GM23338 (cell line): ENCODE data around the gene GRAMD2B. TPM values are rescaled to one million over a fixed set of nuclear protein-coding genes. Genes with fewer than 3 reads are reported as not detected.

Experiments
- ATAC-seq: fragments of 200-7000 bp; cut with Tn5 transposase; 3 replicates; pipeline ENCODE4 v1.9.1; 2020
- DNase-seq: peaks from one replicate; pipeline ENCODE4 v3.0.0-alpha.2; 2015; ENCODE audit warnings: low spot score
- H2AFZ ChIP-seq: fragments of 200-600 bp; sonication (generic); 2 replicates; pipeline ENCODE4 v1.8.0; 2016; ENCODE audit warnings: antibody characterized with exemption, mild to moderate bottlenecking, moderate library complexity
- H3F3A ChIP-seq: fragments of 200-600 bp; sonication (generic); replicated peaks from 2 replicates; pipeline ENCODE4 v1.8.0; 2017; ENCODE audit warnings: antibody characterized with exemption, mixed run types, low read depth
- H3K27ac ChIP-seq: fragments of 200-600 bp; sonication (generic); 2 replicates; pipeline ENCODE4 v1.6.1; 2016; ENCODE audit warnings: low read depth
- H3K27me3 ChIP-seq: fragments of 200-600 bp; sonication (generic); 2 replicates; pipeline ENCODE4 v1.8.0; 2016; ENCODE audit warnings: mild to moderate bottlenecking, mixed run types, moderate library complexity; ENCODE audit not compliant: insufficient read depth
- H3K36me3 ChIP-seq: fragments of 200-600 bp; sonication (generic); 2 replicates; pipeline ENCODE4 v1.8.0; 2016; ENCODE audit warnings: mild to moderate bottlenecking; ENCODE audit not compliant: insufficient read depth
- H3K4me1 ChIP-seq: fragments of 200-600 bp; sonication (generic); 2 replicates; pipeline ENCODE4 v1.8.0; 2016; ENCODE audit warnings: mild to moderate bottlenecking, moderate library complexity; ENCODE audit not compliant: insufficient read depth
- H3K4me2 ChIP-seq: fragments of 200-600 bp; sonication (generic); 2 replicates; pipeline ENCODE4 v1.7.1; 2017; ENCODE audit warnings: mixed run types
- H3K4me3 ChIP-seq: fragments of 200-600 bp; sonication (generic); 2 replicates; pipeline ENCODE4 v1.6.1; 2016; ENCODE audit warnings: mixed run types
- H3K79me2 ChIP-seq: fragments of 200-600 bp; sonication (generic); replicated peaks from 2 replicates; pipeline ENCODE4 v1.8.0; 2017; ENCODE audit warnings: mild to moderate bottlenecking; ENCODE audit not compliant: insufficient read depth
- H3K9me2 ChIP-seq: fragments of 200-600 bp; sonication (generic); 2 replicates; pipeline ENCODE4 v1.8.0; 2017; ENCODE audit not compliant: insufficient read depth
- H4K20me1 ChIP-seq: fragments of 200-600 bp; sonication (generic); replicated peaks from 2 replicates; pipeline ENCODE4 v1.8.0; 2017; ENCODE audit warnings: mild to moderate bottlenecking; ENCODE audit not compliant: insufficient read depth
- H3K27ac Mint-ChIP-seq: 2 replicates; pipeline ENCODE4 v1.8.0; 2020; ENCODE audit warnings: inconsistent platforms, mild to moderate bottlenecking, moderate library complexity, mixed read lengths
- H3K27me3 Mint-ChIP-seq: 3 replicates; pipeline ENCODE4 v1.8.0; 2022; ENCODE audit warnings: low read depth, mild to moderate bottlenecking, moderate library complexity, mixed read lengths, inconsistent platforms; ENCODE audit not compliant: insufficient read depth, poor library complexity
- H3K36me3 Mint-ChIP-seq: 3 replicates; pipeline ENCODE4 v1.8.0; 2021; ENCODE audit warnings: low read depth, mild to moderate bottlenecking, inconsistent platforms, moderate library complexity, mixed read lengths
- H3K4me1 Mint-ChIP-seq: 3 replicates; pipeline ENCODE4 v1.8.0; 2020; ENCODE audit warnings: mild to moderate bottlenecking, inconsistent platforms, mixed read lengths
- H3K4me3 Mint-ChIP-seq: 3 replicates; pipeline ENCODE4 v1.8.0; 2021; ENCODE audit warnings: moderate library complexity, mild to moderate bottlenecking, inconsistent platforms, mixed read lengths
- H3K9me3 Mint-ChIP-seq: 3 replicates; pipeline ENCODE4 v1.8.0; 2020; ENCODE audit warnings: moderate library complexity, mild to moderate bottlenecking, inconsistent platforms, mixed read lengths
- CREB1 ChIP-seq: fragments of 250-450 bp; sonication (Bioruptor Pico); IDR thresholded peaks from 2 replicates; pipeline ENCODE4 v1.5.0; 2020; ENCODE audit warnings: low read depth, mild to moderate bottlenecking, moderate library complexity
- EZH2 ChIP-seq: fragments of 200-600 bp; sonication (generic); IDR thresholded peaks from one replicate; pipeline ENCODE4 v1.8.0; 2017; ENCODE audit warnings: antibody characterized with exemption, mild to moderate bottlenecking, low read depth; ENCODE audit not compliant: unreplicated experiment
- EZH2phosphoT487 ChIP-seq: fragments of 200-600 bp; sonication (generic); IDR thresholded peaks from one replicate; pipeline ENCODE4 v1.8.1; 2018; ENCODE audit warnings: antibody characterized with exemption; ENCODE audit not compliant: unreplicated experiment
- JUNB ChIP-seq: IDR thresholded peaks from one replicate; pipeline ENCODE4 v1.6.1; 2016; ENCODE audit warnings: antibody characterized with exemption; ENCODE audit not compliant: unreplicated experiment
- NANOG ChIP-seq: IDR thresholded peaks from 2 replicates; pipeline ENCODE4 v1.6.1; 2016; ENCODE audit warnings: antibody characterized with exemption, borderline replicate concordance
- POLR2AphosphoS5 ChIP-seq: IDR thresholded peaks from 2 replicates; pipeline ENCODE4 v1.6.1; 2016; ENCODE audit warnings: antibody characterized with exemption, low read depth
- REST ChIP-seq: IDR thresholded peaks from one replicate; pipeline ENCODE4 v1.6.1; 2018; ENCODE audit warnings: antibody characterized with exemption; ENCODE audit not compliant: unreplicated experiment
- STAT1 ChIP-seq: IDR thresholded peaks from one replicate; pipeline ENCODE4 v1.6.1; 2016; ENCODE audit warnings: antibody characterized with exemption; ENCODE audit not compliant: unreplicated experiment
- ZNF114 ChIP-seq: fragments of 250-450 bp; sonication (Bioruptor Pico); IDR thresholded peaks from 2 replicates; pipeline ENCODE4 v1.5.0; 2020; ENCODE audit warnings: mild to moderate bottlenecking, moderate library complexity
- ZNF331 ChIP-seq: fragments of 250-450 bp; sonication (Bioruptor Pico); IDR thresholded peaks from 2 replicates; pipeline ENCODE4 v1.5.0; 2020; ENCODE audit warnings: low read depth, mild to moderate bottlenecking, moderate library complexity
- polyA plus RNA-seq: library from polyadenylated mRNA; unstranded; fragments of >200 nt; fragmentation: Nextera tagmentation; extraction: Ambion mirVana; gene quantifications from 2 replicates; pipeline ENCODE4 v1.2.1, GENCODE V29; 2016
- total RNA-seq: library from RNA; depleted of rRNA; stranded (reverse); fragments of >200 nt; shearing (Covaris generic); gene quantifications from 2 replicates; pipeline ENCODE4 v1.2.3, GENCODE V29; 2014
- TF ChIP-seq, protein P1 (sequence below), 2 experiments: fragments of 200-600 bp in 1 of 2; sonication (generic) in 1 of 2; conservative IDR thresholded peaks; 2 replicates each; pipeline versions ENCODE4 v1.5.1 to v1.6.1; 2016 to 2017; ENCODE audit warnings: antibody characterized with exemption in 2 of 2, low read depth in 2 of 2, mild to moderate bottlenecking in 2 of 2, moderate library complexity in 1 of 2
- TF ChIP-seq, protein P2 (sequence below): IDR thresholded peaks from 2 replicates; pipeline ENCODE4 v1.6.1; 2016; ENCODE audit warnings: antibody characterized with exemption
- TF ChIP-seq, protein P3 (sequence below): fragments of 250-450 bp; sonication (Bioruptor Pico); IDR thresholded peaks from 2 replicates; pipeline ENCODE4 v1.5.0; 2020; ENCODE audit warnings: mild to moderate bottlenecking, moderate library complexity

GRAMD2B gene
- total and polyA plus RNA-seq, 2 experiments from 2014 or later: 9.7 to 16.9 TPM

- Histone ChIP-seq H3K36me3 (no peaks in the 10 kb centered on the region), H3F3A (no peaks in the 10 kb centered on the region), H4K20me1 (no peaks in the 10 kb centered on the region), H2AFZ (no peak overlapping the region), H3K9me2 (no peaks in the 10 kb centered on the region), H3K27me3 (no peaks in the 10 kb centered on the region), H3K79me2 (no peaks in the 10 kb centered on the region), H3K4me1 (no peaks in the 10 kb centered on the region), H3K4me2 (no peak overlapping the region), H3K27ac (no peak overlapping the region), H3K4me3 (no peak overlapping the region)
- DNase-seq: no peak
- no peak for ATAC-seq
- Mint-ChIP-seq H3K36me3 (no peaks in the 10 kb centered on the region), H3K27me3 (peaks cover 2% of the 10 kb centered on the region), H3K27ac (no peak overlapping the region), H3K4me1 (no peaks in the 10 kb centered on the region; the same call in 2 of the 3 replicates), H3K9me3 (peaks cover 4% of the 10 kb centered on the region; the same call in 2 of the 3 replicates), H3K4me3 (no peak overlapping the region)
- no peak for TF ChIP-seq EZH2
- TF ChIP-seq, protein P1, sequence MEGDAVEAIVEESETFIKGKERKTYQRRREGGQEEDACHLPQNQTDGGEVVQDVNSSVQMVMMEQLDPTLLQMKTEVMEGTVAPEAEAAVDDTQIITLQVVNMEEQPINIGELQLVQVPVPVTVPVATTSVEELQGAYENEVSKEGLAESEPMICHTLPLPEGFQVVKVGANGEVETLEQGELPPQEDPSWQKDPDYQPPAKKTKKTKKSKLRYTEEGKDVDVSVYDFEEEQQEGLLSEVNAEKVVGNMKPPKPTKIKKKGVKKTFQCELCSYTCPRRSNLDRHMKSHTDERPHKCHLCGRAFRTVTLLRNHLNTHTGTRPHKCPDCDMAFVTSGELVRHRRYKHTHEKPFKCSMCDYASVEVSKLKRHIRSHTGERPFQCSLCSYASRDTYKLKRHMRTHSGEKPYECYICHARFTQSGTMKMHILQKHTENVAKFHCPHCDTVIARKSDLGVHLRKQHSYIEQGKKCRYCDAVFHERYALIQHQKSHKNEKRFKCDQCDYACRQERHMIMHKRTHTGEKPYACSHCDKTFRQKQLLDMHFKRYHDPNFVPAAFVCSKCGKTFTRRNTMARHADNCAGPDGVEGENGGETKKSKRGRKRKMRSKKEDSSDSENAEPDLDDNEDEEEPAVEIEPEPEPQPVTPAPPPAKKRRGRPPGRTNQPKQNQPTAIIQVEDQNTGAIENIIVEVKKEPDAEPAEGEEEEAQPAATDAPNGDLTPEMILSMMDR (conservative IDR thresholded peaks at IDR 0.05; ENCODE audit: low read depth in 2 of 2): no peak
- TF ChIP-seq, protein P2, sequence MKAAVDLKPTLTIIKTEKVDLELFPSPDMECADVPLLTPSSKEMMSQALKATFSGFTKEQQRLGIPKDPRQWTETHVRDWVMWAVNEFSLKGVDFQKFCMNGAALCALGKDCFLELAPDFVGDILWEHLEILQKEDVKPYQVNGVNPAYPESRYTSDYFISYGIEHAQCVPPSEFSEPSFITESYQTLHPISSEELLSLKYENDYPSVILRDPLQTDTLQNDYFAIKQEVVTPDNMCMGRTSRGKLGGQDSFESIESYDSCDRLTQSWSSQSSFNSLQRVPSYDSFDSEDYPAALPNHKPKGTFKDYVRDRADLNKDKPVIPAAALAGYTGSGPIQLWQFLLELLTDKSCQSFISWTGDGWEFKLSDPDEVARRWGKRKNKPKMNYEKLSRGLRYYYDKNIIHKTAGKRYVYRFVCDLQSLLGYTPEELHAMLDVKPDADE: no peak
- no peak for TF ChIP-seq POLR2AphosphoS5
- no peak for TF ChIP-seq REST
- TF ChIP-seq, protein P3, sequence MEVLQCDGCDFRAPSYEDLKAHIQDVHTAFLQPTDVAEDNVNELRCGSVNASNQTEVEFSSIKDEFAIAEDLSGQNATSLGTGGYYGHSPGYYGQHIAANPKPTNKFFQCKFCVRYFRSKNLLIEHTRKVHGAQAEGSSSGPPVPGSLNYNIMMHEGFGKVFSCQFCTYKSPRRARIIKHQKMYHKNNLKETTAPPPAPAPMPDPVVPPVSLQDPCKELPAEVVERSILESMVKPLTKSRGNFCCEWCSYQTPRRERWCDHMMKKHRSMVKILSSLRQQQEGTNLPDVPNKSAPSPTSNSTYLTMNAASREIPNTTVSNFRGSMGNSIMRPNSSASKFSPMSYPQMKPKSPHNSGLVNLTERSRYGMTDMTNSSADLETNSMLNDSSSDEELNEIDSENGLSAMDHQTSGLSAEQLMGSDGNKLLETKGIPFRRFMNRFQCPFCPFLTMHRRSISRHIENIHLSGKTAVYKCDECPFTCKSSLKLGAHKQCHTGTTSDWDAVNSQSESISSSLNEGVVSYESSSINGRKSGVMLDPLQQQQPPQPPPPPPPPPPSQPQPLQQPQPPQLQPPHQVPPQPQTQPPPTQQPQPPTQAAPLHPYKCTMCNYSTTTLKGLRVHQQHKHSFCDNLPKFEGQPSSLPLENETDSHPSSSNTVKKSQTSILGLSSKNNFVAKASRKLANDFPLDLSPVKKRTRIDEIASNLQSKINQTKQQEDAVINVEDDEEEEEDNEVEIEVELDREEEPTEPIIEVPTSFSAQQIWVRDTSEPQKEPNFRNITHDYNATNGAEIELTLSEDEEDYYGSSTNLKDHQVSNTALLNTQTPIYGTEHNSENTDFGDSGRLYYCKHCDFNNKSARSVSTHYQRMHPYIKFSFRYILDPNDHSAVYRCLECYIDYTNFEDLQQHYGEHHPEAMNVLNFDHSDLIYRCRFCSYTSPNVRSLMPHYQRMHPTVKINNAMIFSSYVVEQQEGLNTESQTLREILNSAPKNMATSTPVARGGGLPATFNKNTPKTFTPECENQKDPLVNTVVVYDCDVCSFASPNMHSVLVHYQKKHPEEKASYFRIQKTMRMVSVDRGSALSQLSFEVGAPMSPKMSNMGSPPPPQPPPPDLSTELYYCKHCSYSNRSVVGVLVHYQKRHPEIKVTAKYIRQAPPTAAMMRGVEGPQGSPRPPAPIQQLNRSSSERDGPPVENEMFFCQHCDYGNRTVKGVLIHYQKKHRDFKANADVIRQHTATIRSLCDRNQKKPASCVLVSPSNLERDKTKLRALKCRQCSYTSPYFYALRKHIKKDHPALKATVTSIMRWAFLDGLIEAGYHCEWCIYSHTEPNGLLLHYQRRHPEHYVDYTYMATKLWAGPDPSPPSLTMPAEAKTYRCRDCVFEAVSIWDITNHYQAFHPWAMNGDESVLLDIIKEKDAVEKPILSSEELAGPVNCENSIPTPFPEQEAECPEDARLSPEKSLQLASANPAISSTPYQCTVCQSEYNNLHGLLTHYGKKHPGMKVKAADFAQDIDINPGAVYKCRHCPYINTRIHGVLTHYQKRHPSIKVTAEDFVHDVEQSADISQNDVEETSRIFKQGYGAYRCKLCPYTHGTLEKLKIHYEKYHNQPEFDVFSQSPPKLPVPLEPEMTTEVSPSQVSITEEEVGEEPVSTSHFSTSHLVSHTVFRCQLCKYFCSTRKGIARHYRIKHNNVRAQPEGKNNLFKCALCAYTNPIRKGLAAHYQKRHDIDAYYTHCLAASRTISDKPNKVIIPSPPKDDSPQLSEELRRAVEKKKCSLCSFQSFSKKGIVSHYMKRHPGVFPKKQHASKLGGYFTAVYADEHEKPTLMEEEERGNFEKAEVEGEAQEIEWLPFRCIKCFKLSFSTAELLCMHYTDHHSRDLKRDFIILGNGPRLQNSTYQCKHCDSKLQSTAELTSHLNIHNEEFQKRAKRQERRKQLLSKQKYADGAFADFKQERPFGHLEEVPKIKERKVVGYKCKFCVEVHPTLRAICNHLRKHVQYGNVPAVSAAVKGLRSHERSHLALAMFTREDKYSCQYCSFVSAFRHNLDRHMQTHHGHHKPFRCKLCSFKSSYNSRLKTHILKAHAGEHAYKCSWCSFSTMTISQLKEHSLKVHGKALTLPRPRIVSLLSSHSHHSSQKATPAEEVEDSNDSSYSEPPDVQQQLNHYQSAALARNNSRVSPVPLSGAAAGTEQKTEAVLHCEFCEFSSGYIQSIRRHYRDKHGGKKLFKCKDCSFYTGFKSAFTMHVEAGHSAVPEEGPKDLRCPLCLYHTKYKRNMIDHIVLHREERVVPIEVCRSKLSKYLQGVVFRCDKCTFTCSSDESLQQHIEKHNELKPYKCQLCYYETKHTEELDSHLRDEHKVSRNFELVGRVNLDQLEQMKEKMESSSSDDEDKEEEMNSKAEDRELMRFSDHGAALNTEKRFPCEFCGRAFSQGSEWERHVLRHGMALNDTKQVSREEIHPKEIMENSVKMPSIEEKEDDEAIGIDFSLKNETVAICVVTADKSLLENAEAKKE (CRISPR knock-in tag): no peak
- TF ChIP-seq JUNB: no peak
- TF ChIP-seq STAT1: no peak
- TF ChIP-seq CREB1 (CRISPR knock-in tag): no peak
- TF ChIP-seq ZNF114: no peak
- no peak for TF ChIP-seq EZH2phosphoT487
- TF ChIP-seq NANOG: no peak
- no peak for TF ChIP-seq ZNF331 (CRISPR knock-in tag)
Measured at GRCh38 chr5:126527158-126527557, 103.9 kb downstream of the GRAMD2B start.
